Liver (tissue), 9 donors: Measurements from ENCODE around the gene MLKL. TPM values are rescaled to one million over a fixed set of nuclear protein-coding genes. Genes with fewer than 3 reads are reported as not detected.
A peak's percentile ranks its signal among the peaks of the same experiment; 100 is the strongest.

ENCODE experiments used
- DNase-seq: peaks from one replicate; pipeline ENCODE4 v3.0.0-alpha.2; 2017; ENCODE audit warnings: low spot score
- H3K27ac ChIP-seq, 2 donors: one replicate each; pipeline ENCODE4 v1.7.0; 2013; ENCODE audit warnings: inconsistent platforms in 2 of 2, low read length in 2 of 2, control low read depth in 1 of 2, low read depth in 1 of 2, mild to moderate bottlenecking in 1 of 2
- H3K27me3 ChIP-seq, 4 donors: one replicate each; pipeline versions ENCODE4 v1.6.1 to v1.7.0; 2013; ENCODE audit warnings: low read length in 3 of 4, inconsistent platforms in 1 of 4, mild to moderate bottlenecking in 1 of 4, moderate library complexity in 1 of 4; ENCODE audit not compliant: control insufficient read depth in 4 of 4, insufficient read depth in 4 of 4
- H3K36me3 ChIP-seq, 4 donors: one replicate each; pipeline versions ENCODE4 v1.6.1 to v1.7.0; 2013; ENCODE audit warnings: low read length in 3 of 4, mild to moderate bottlenecking in 3 of 4, low read depth in 1 of 4, moderate library complexity in 1 of 4; ENCODE audit not compliant: control insufficient read depth in 4 of 4, insufficient read depth in 3 of 4
- H3K4me1 ChIP-seq, 4 donors: one replicate each; pipeline versions ENCODE4 v1.6.1 to v1.7.0; 2013; ENCODE audit warnings: low read length in 3 of 4, mild to moderate bottlenecking in 3 of 4, moderate library complexity in 1 of 4; ENCODE audit not compliant: control insufficient read depth in 4 of 4, insufficient read depth in 4 of 4
- H3K4me3 ChIP-seq, 3 donors: one replicate each; pipeline versions ENCODE4 v1.6.1 to v1.7.0; 2013; ENCODE audit warnings: low read length in 3 of 3, control low read depth in 1 of 3, low read depth in 1 of 3, mild to moderate bottlenecking in 1 of 3
- H3K9ac ChIP-seq, 2 donors: one replicate each; pipeline ENCODE4 v1.7.0; 2013; ENCODE audit warnings: low read length in 2 of 2, mild to moderate bottlenecking in 2 of 2, moderate library complexity in 2 of 2, control low read depth in 1 of 2, low read depth in 1 of 2
- H3K9me3 ChIP-seq, 4 donors: one replicate each; pipeline versions ENCODE4 v1.6.1 to v1.7.0; 2013; ENCODE audit warnings: low read length in 3 of 4; ENCODE audit not compliant: control insufficient read depth in 4 of 4
- ATF3 ChIP-seq: IDR thresholded peaks from 2 replicates; pipeline ENCODE4 v1.6.1; 2016; ENCODE audit warnings: antibody characterized with exemption
- EGR1 ChIP-seq, 2 donors: IDR thresholded peaks; 2 replicates each; pipeline ENCODE4 v1.6.1; 2016 to 2018; ENCODE audit warnings: antibody characterized with exemption in 2 of 2, low read depth in 2 of 2
- GABPA ChIP-seq, 2 donors: IDR thresholded peaks in 1 of 2; conservative IDR thresholded peaks in 1 of 2; 2 replicates each; pipeline ENCODE4 v1.6.1; 2016; ENCODE audit warnings: antibody characterized with exemption in 2 of 2, mild to moderate bottlenecking in 1 of 2, moderate library complexity in 1 of 2
- HNF4A ChIP-seq, 2 donors: conservative IDR thresholded peaks; 2 replicates each; pipeline ENCODE4 v1.6.1; 2016; ENCODE audit warnings: antibody characterized with exemption in 2 of 2, mild to moderate bottlenecking in 2 of 2
- HNF4G ChIP-seq: IDR thresholded peaks from 2 replicates; pipeline ENCODE4 v1.6.1; 2016; ENCODE audit warnings: antibody characterized with exemption
- REST ChIP-seq: IDR thresholded peaks from 2 replicates; pipeline ENCODE4 v1.6.1; 2016; ENCODE audit warnings: antibody characterized with exemption, mild to moderate bottlenecking
- RXRA ChIP-seq, 2 donors: IDR thresholded peaks; 2 replicates each; pipeline ENCODE4 v1.6.1; 2017 to 2018; ENCODE audit warnings: antibody characterized with exemption in 2 of 2, mild to moderate bottlenecking in 1 of 2
- SP1 ChIP-seq: IDR thresholded peaks from 2 replicates; pipeline ENCODE4 v1.6.1; 2018; ENCODE audit warnings: antibody characterized with exemption, mild to moderate bottlenecking
- TAF1 ChIP-seq: conservative IDR thresholded peaks from 2 replicates; pipeline ENCODE4 v1.6.1; 2016; ENCODE audit warnings: antibody characterized with exemption, mild to moderate bottlenecking
- YY1 ChIP-seq: IDR thresholded peaks from 2 replicates; pipeline ENCODE4 v1.6.1; 2016; ENCODE audit warnings: antibody characterized with exemption, mild to moderate bottlenecking
- WGBS: extraction: QIAGEN DNeasy Blood & Tissue Kit; methylation state at CpG from one replicate; pipeline ENCODE4 v1.1.7; 2013; 5-methylcytosine and 5-hydroxymethylcytosine counted together
- polyA plus RNA-seq, 2 donors: library from polyadenylated mRNA; stranded (reverse) in 1 of 2; unstranded in 1 of 2; fragments of 200-250 nt in 1 of 2; fragments of >200 nt in 1 of 2; fragmentation: Nextera tagmentation in 1 of 2; extraction: Ambion mirVana in 1 of 2; gene quantifications; one replicate each; pipeline versions ENCODE4 v1.2.1 to v1.2.3, GENCODE V29; 2013 to 2015
- total RNA-seq, 2 donors: library from RNA; depleted of rRNA; stranded (reverse); fragments of >200 nt; gene quantifications; one replicate each; pipeline ENCODE4 v1.2.3, GENCODE V29; 2014
- donor health status: healthy.
- donor health status: healthy.
- donor health status: healthy.
- donor health status: healthy.
- donor health status: healthy.

Gene MLKL
- total and polyA plus RNA-seq, 4 donors, result 2.5 to 7.6 (median 3.6) TPM

- Histone ChIP-seq H3K4me3 (peak overlapping the region in 1 of 3 donors; percentile 16), H3K27ac (peak overlapping the region; percentile 46 to 84), H3K9ac (peak overlapping the region; percentile 36 to 46), H3K4me1 (peaks cover 0 to 39% (median 6%) of the 10 kb centered on the region in 4 donors), H3K36me3 (peaks cover 0 to 5% (median 0%) of the 10 kb centered on the region in 4 donors), H3K9me3 (no peaks in the 10 kb centered on the region), H3K27me3 (no peaks in the 10 kb centered on the region)
- DNase-seq, result no peak
- TF ChIP-seq RXRA (IDR thresholded peaks at IDR 0.05) (no peak), SP1 (peak; percentile 38)
- WGBS, result 29% methylated on average over 4 of the region's 4 CpGs
Observed at GRCh38 chr16:74698222-74698621, 2.4 kb downstream of the MLKL start.

- DNase-seq, result peak; percentile 73
- WGBS, result 45% methylated on average over 19 of the region's 19 CpGs
- peak overlapping the region; percentile 56 to 63 for H3K27ac ChIP-seq
- TF ChIP-seq REST (peak; percentile 88), SP1 (peak; percentile 75), TAF1 (peak; percentile 97), HNF4G (no peak), ATF3 (no peak), GABPA (IDR thresholded peaks at IDR 0.05 in 1 of 2, conservative IDR thresholded peaks at IDR 0.05 in 1 of 2) (peak in 1 of 2 donors; percentile 55), YY1 (peak; percentile 40), HNF4A (conservative IDR thresholded peaks at IDR 0.05) (peak; percentile 33 to 38)
- no peaks in the 10 kb centered on the region for H3K9me3 ChIP-seq
- peaks cover 0 to 14% (median 9%) of the 10 kb centered on the region in 4 donors for H3K36me3 ChIP-seq
- peak overlapping the region; percentile 44 to 61 (median 58) for H3K4me3 ChIP-seq
- H3K9ac ChIP-seq, result peak overlapping the region; percentile 47 to 64
- no peaks in the 10 kb centered on the region for H3K27me3 ChIP-seq
- peaks cover 0 to 29% (median 6%) of the 10 kb centered on the region in 4 donors for H3K4me1 ChIP-seq
Observed at GRCh38 chr16:74695450-74696422, 4.9 kb downstream of the MLKL start.

GRCh38 chr16:74691093-74691855 is 9.4 kb downstream of the MLKL start:
- TF ChIP-seq EGR1 (IDR thresholded peaks at IDR 0.05; ENCODE audit: low read depth in 2 of 2) (no peak), SP1 (no peak), RXRA (IDR thresholded peaks at IDR 0.05) (no peak), ATF3 (no peak)
- DNase-seq, result no peak
- Histone ChIP-seq H3K9me3 (no peaks in the 10 kb centered on the region), H3K27ac (no peak overlapping the region), H3K27me3 (no peaks in the 10 kb centered on the region), H3K9ac (no peak overlapping the region), H3K36me3 (peaks cover 0 to 22% (median 15%) of the 10 kb centered on the region in 4 donors), H3K4me3 (no peak overlapping the region), H3K4me1 (no peaks in the 10 kb centered on the region)
- 87% methylated on average over 10 of the region's 10 CpGs for WGBS
